ENCODE data around the gene RASL11B.

Gene RASL11B

GRCh38 chr4:52877036-52877435 is 14.9 kb downstream of the RASL11B start:
- no peak for DNase-seq

GRCh38 chr4:52877694-52878093 is 15.6 kb downstream of the RASL11B start:
- DNase-seq = no peak

GRCh38 chr4:52879471-52879870 is 17.4 kb downstream of the RASL11B start:
- no peak for DNase-seq

- no peak for DNase-seq
Measured at GRCh38 chr4:52880994-52881393, 18.9 kb downstream of the RASL11B start.

GRCh38 chr4:52883183-52883621 is 21.1 kb downstream of the RASL11B start:
- no peak for DNase-seq

GRCh38 chr4:52883707-52884669 is 21.9 kb downstream of the RASL11B start:
- DNase-seq = no peak

GRCh38 chr4:52884994-52885393 is 22.9 kb downstream of the RASL11B start:
- DNase-seq = no peak

GRCh38 chr4:52889354-52889753 is 27.2 kb downstream of the RASL11B start:
- no peak for DNase-seq

- no peak for DNase-seq
Measured at GRCh38 chr4:52889778-52890520, 27.8 kb downstream of the RASL11B start.

- DNase-seq = no peak
Measured at GRCh38 chr4:52890521-52890791, 28.3 kb downstream of the RASL11B start.

- no peak for DNase-seq
Measured at GRCh38 chr4:52891743-52892142, 29.6 kb downstream of the RASL11B start.

- no peak for DNase-seq
Measured at GRCh38 chr4:52892880-52893279, 30.8 kb downstream of the RASL11B start.

- no peak for DNase-seq
Measured at GRCh38 chr4:52894443-52894842, 32.3 kb downstream of the RASL11B start.

- DNase-seq = no peak
Measured at GRCh38 chr4:52903273-52903672, 41.2 kb downstream of the RASL11B start.

- no peak for DNase-seq
Measured at GRCh38 chr4:52904421-52904820, 42.3 kb downstream of the RASL11B start.

GRCh38 chr4:52907510-52907909 is 45.4 kb downstream of the RASL11B start:
- DNase-seq = no peak

GRCh38 chr4:52910115-52910514 is 48.0 kb downstream of the RASL11B start:
- DNase-seq = no peak

GRCh38 chr4:52911684-52912294 is 49.7 kb downstream of the RASL11B start:
- peak; percentile 22 for DNase-seq

- no peak for DNase-seq
Measured at GRCh38 chr4:52912608-52913007, 50.5 kb downstream of the RASL11B start.

- DNase-seq = no peak
Measured at GRCh38 chr4:52914051-52914605, 52.0 kb downstream of the RASL11B start.

GRCh38 chr4:52915191-52915590 is 53.1 kb downstream of the RASL11B start:
- no peak for DNase-seq

- no peak for DNase-seq
Measured at GRCh38 chr4:52915730-52916300, 53.7 kb downstream of the RASL11B start.

Measured in activated CD4-positive, alpha-beta T cell treated with anti-CD3 and anti-CD28 coated beads for 1 hour (primary cell).